Measurements from ENCODE around the gene MTHFD2.
"Not testable (repeated sequence)": the region's sequence is repeated elsewhere in the genome, so short reads cannot be mapped to it uniquely, and the experiment has no call there.

The MTHFD2 gene

DNA sequence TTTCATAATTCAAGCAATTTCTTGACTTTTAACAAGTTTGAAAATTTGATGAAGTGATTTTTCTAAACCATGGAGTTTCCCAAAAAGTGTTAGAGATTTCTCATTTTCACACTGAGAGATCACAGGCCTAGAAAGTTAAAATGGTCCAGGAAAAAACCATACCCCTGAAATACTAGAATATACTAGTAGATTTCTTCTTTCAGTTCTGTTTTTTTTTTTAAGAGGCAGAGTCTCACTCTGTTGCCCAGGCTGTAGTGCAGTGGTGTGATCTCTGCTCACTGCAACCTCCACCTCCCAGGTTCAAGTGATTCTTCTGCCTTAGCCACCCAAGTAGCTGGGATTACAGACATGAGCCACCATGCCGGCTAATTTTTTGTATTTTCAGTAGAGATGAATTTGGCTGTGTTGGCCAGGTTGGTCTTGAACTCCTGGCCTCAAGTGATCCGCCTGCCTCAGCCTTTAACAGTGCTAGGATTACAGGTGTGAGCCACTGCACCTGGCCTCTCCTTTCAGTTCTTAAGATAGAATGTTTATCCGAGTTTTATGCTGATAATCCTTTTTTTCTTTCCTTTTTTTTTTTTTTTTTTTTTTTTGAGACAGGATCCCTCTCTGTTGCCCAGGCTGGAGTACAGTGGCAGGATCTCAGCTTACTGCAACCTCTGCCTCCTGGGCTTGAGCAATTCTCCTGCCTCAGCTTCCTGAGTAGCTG lies 14.4 kb downstream of the MTHFD2 start:
- no peaks in the 10 kb centered on the region for H3K9me3 ChIP-seq (ENCODE audit: control insufficient read depth, insufficient read depth, low read length)
- no peak overlapping the region for H3K4me3 ChIP-seq (ENCODE audit: low read length)
- no peak overlapping the region for H3K27ac ChIP-seq (ENCODE audit: low read length)
- no peaks in the 10 kb centered on the region for H3K27me3 ChIP-seq (ENCODE audit: control insufficient read depth, insufficient read depth, low read length)
- no peaks in the 10 kb centered on the region for H3K4me1 ChIP-seq (ENCODE audit: control insufficient read depth, insufficient read depth, low read length)
- H3K36me3 ChIP-seq (ENCODE audit: control insufficient read depth, insufficient read depth, low read length), result peaks cover 23% of the 10 kb centered on the region; the same call in 1 of the 2 replicates
- DNase-seq (ENCODE audit: low read depth, low spot score), result no peak
- no CpG with 5 or more reads among the region's 3 CpGs for WGBS (ENCODE audit: insufficient coverage, insufficient read length)

DNA sequence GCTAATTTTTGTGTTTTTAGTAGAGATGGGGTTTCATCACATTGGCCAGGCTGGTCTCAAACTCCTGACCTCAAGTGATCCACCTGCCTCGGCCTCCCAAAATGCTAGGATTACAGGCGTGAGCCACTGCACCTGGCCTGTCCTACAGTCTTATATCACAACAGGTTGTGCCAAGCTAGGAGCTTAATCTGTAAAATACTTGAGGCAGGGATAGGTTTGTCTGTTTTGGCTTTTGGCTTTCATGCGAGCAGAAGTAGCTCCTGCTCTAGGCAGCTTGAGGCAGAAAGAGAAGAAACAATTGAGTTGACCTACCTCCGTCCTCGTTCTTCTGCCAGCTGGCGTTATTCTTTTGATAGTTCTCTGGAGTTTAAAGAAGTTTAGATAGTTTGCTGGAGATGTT lies 17.4 kb downstream of the MTHFD2 start:
- WGBS (ENCODE audit: insufficient coverage, insufficient read length), result no CpG with 5 or more reads among the region's 6 CpGs
- H3K27me3 ChIP-seq (ENCODE audit: control insufficient read depth, insufficient read depth, low read length); H3K27ac ChIP-seq (ENCODE audit: low read length); H3K4me1 ChIP-seq (ENCODE audit: control insufficient read depth, insufficient read depth, low read length); DNase-seq (ENCODE audit: low read depth, low spot score); H3K4me3 ChIP-seq (ENCODE audit: low read length); H3K9me3 ChIP-seq (ENCODE audit: control insufficient read depth, insufficient read depth, low read length): not testable (repeated sequence)
- H3K36me3 ChIP-seq (ENCODE audit: control insufficient read depth, insufficient read depth, low read length), result peaks cover 20% of the 10 kb centered on the region; the same call in 1 of the 2 replicates

DNA sequence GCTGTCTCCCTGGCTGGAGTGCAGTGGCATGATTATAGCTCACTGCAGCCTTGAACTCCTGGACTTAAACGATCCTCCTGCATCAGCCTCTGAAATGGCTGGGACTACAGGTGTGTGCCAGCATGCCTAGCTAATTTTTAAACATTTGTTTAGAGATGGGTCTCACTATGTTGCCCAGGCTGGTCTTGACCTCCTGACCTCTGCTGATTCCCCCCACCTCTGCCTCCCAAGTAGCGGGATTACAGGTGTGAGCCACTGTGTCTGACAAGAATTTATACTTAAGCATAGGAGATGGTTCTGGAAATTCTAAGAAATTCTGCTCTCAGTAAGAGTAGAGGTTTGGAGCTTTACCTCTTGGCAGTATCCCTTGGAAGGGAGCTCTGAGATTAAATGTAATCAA lies 18.2 kb downstream of the MTHFD2 start:
- no peak for DNase-seq (ENCODE audit: low read depth, low spot score)
- Histone ChIP-seq H3K4me3 (ENCODE audit: low read length) (no peak overlapping the region), H3K4me1 (ENCODE audit: control insufficient read depth, insufficient read depth, low read length) (no peaks in the 10 kb centered on the region), H3K27me3 (ENCODE audit: control insufficient read depth, insufficient read depth, low read length) (no peaks in the 10 kb centered on the region), H3K27ac (ENCODE audit: low read length) (no peak overlapping the region), H3K36me3 (ENCODE audit: control insufficient read depth, insufficient read depth, low read length) (peaks cover 16% of the 10 kb centered on the region; the same call in 1 of the 2 replicates), H3K9me3 (ENCODE audit: control insufficient read depth, insufficient read depth, low read length) (no peaks in the 10 kb centered on the region)
- WGBS (ENCODE audit: insufficient coverage, insufficient read length), result no CpG with 5 or more reads among the region's 2 CpGs

DNA sequence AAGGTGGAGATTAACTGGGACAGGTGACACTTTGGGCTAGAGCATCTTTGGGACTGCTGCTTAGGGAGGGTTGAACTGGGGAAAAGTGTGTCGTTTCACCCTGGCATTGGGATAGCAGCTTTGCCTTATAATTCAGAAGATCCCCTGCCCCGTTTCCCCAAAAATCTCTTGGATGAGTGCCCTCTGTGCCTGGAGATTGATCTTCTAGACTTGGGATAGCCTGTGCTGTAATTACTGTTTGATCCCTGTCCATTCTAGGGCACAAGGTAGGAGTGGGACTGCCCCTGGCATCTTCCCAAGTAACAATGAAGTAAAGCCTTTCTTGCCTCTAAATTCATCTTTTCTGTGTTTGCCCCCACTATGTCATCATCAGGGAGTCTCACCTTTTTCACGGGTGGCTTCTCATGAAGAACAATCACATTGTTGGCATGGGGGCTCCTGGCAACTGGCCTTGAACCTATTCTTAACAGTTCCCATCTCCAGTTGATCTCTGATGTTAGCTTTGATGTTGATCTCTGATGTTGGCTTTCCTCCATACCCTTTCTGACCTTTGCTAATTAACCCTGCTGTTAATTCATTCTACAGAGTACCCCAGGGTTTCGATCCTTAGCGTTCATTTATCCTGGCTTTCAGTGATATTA lies 21.6 kb downstream of the MTHFD2 start:
- H3K9me3 ChIP-seq (ENCODE audit: control insufficient read depth, insufficient read depth, low read length), result no peaks in the 10 kb centered on the region
- DNase-seq (ENCODE audit: low read depth, low spot score), result no peak
- H3K4me3 ChIP-seq (ENCODE audit: low read length), result no peak overlapping the region
- no peaks in the 10 kb centered on the region for H3K27me3 ChIP-seq (ENCODE audit: control insufficient read depth, insufficient read depth, low read length)
- H3K4me1 ChIP-seq (ENCODE audit: control insufficient read depth, insufficient read depth, low read length), result no peaks in the 10 kb centered on the region
- no CpG with 5 or more reads among the region's 5 CpGs for WGBS (ENCODE audit: insufficient coverage, insufficient read length)
- peaks cover 12% of the 10 kb centered on the region; the same call in 1 of the 2 replicates for H3K36me3 ChIP-seq (ENCODE audit: control insufficient read depth, insufficient read depth, low read length)
- H3K27ac ChIP-seq (ENCODE audit: low read length), result no peak overlapping the region

DNA sequence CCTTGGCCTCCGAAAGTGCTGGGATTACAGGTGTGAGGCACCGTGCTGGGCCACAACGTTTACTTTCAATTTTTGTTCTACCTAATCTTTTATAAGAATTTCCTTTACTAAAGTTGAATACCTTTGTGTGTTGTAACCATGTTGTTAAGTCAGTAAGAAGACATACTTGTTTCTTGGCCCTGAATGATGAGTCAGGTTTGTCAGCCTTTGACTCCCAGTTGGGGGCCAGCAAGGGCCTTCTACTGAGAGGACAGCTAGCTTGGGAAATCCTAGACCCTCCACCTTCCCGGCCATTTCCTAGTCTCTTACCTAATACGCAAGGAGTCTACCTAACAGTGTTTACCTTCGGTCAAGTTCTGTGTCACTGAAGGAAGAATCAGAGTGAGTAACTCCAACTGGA lies 22.7 kb downstream of the MTHFD2 start:
- WGBS (ENCODE audit: insufficient coverage, insufficient read length), result no CpG with 5 or more reads among the region's 6 CpGs
- Histone ChIP-seq H3K4me1 (ENCODE audit: control insufficient read depth, insufficient read depth, low read length) (no peaks in the 10 kb centered on the region), H3K9me3 (ENCODE audit: control insufficient read depth, insufficient read depth, low read length) (no peaks in the 10 kb centered on the region), H3K27ac (ENCODE audit: low read length) (no peak overlapping the region), H3K36me3 (ENCODE audit: control insufficient read depth, insufficient read depth, low read length) (peaks cover 5% of the 10 kb centered on the region; the same call in 1 of the 2 replicates), H3K4me3 (ENCODE audit: low read length) (no peak overlapping the region), H3K27me3 (ENCODE audit: control insufficient read depth, insufficient read depth, low read length) (no peaks in the 10 kb centered on the region)
- no peak for DNase-seq (ENCODE audit: low read depth, low spot score)

DNA sequence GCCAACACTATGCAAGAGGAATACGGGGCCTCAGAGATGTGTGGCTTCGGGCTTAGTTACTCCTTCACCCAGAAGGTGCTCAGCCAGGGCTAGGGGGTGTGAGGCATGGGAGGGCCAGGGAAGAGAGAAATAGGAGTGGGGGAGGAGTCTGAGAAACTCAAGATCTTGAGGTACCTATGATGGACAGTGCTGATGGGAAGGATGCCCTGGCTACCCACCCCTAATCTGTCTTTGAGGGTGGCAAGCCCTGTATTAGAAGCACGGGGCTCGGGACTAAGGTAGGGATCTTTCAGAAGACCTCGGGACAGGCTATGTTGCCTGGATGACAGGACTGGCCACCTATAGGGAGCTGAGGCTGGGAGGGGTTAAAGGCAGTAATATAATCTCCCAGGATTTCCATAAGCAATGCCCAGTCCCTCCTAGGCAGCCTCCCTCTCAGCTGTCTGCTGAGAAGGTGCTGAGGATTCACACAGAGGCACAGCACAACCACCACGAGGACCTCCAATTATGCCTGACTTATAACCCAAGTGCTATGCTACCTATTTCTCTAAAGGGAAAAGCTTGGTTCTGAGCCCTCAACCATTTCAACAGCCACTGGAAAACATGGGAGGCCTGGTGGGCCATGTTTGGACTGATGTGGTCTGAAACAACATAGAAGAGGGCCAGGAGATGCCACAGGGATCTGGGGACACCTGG lies 23.3 kb downstream of the MTHFD2 start:
- H3K4me3 ChIP-seq (ENCODE audit: low read length), result no peak overlapping the region
- no peak for DNase-seq (ENCODE audit: low read depth, low spot score)
- no peaks in the 10 kb centered on the region for H3K27me3 ChIP-seq (ENCODE audit: control insufficient read depth, insufficient read depth, low read length)
- peaks cover 5% of the 10 kb centered on the region; the same call in 1 of the 2 replicates for H3K36me3 ChIP-seq (ENCODE audit: control insufficient read depth, insufficient read depth, low read length)
- H3K9me3 ChIP-seq (ENCODE audit: control insufficient read depth, insufficient read depth, low read length), result no peaks in the 10 kb centered on the region
- no CpG with 5 or more reads among the region's 6 CpGs for WGBS (ENCODE audit: insufficient coverage, insufficient read length)
- no peaks in the 10 kb centered on the region; the same call in 1 of the 2 replicates for H3K4me1 ChIP-seq (ENCODE audit: control insufficient read depth, insufficient read depth, low read length)
- no peak overlapping the region for H3K27ac ChIP-seq (ENCODE audit: low read length)

DNA sequence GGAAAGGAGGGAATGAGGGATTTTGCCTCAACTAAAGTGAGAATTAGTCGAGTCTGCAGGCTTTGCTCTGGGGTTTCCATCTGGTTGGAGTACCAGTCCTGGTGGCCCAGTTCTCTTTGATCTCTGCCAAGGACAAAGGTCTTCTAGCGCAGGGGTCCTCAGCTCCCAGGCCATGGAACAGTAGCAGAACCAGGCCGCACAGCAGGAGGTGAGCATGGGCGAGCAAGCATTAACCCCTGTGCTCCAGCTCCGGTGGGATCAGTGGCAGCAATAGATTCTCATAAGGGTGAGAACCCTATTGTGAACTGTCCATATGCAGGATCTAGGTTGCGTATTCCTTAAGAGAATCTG lies 23.9 kb downstream of the MTHFD2 start:
- Histone ChIP-seq H3K27ac (ENCODE audit: low read length) (no peak overlapping the region), H3K36me3 (ENCODE audit: control insufficient read depth, insufficient read depth, low read length) (peaks cover 5% of the 10 kb centered on the region; the same call in 1 of the 2 replicates), H3K4me1 (ENCODE audit: control insufficient read depth, insufficient read depth, low read length) (no peaks in the 10 kb centered on the region; the same call in 1 of the 2 replicates), H3K9me3 (ENCODE audit: control insufficient read depth, insufficient read depth, low read length) (no peaks in the 10 kb centered on the region), H3K4me3 (ENCODE audit: low read length) (no peak overlapping the region), H3K27me3 (ENCODE audit: control insufficient read depth, insufficient read depth, low read length) (no peaks in the 10 kb centered on the region)
- no peak for DNase-seq (ENCODE audit: low read depth, low spot score)
- no CpG with 5 or more reads among the region's 6 CpGs for WGBS (ENCODE audit: insufficient coverage, insufficient read length)

DNA sequence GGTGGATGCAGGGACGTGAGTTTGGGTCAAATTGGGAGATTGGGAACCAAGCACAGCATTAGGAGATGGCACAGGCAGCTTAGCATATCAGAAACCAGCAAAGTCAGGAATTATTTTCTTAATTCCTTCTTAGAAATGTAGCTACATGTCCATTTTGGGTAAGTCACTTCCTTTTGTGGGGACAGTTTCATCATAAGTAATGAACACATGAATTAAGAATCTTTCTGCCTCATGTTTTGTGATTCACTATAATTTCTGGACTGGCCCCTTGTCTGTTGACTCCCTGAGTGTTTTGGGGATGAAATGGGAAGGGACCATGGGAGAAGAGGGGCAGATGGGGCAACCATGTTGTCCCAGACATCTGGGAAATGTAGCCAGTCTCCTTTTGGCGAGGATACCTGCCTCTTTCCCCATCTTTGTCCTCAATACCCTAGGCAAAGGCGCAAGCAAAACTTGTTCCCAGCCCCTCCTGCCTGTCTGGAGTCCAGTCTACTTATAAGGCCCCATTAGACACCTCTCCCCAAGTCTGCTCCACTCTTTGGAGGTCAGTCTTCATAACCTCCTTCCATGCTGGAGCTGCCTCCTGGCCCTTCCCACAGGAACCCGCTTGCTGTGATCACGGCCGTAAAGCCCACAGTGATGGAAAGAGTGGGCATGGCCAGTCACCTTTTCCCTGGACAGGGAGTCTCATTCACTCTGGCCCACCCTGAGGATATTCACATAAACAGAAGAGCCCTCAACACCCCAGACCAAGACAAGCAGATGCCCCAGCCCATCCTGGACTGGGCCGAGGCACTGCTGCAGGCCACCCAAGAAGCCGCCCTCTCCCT lies 25.7 kb downstream of the MTHFD2 start:
- Histone ChIP-seq H3K27me3 (ENCODE audit: control insufficient read depth, insufficient read depth, low read length) (no peaks in the 10 kb centered on the region), H3K27ac (ENCODE audit: low read length) (no peak overlapping the region), H3K4me3 (ENCODE audit: low read length) (no peak overlapping the region), H3K36me3 (ENCODE audit: control insufficient read depth, insufficient read depth, low read length) (no peaks in the 10 kb centered on the region; the same call in 1 of the 2 replicates), H3K9me3 (ENCODE audit: control insufficient read depth, insufficient read depth, low read length) (no peaks in the 10 kb centered on the region), H3K4me1 (ENCODE audit: control insufficient read depth, insufficient read depth, low read length) (peaks cover 1% of the 10 kb centered on the region; the same call in 1 of the 2 replicates)
- WGBS (ENCODE audit: insufficient coverage, insufficient read length), result no CpG with 5 or more reads among the region's 8 CpGs
- no peak for DNase-seq (ENCODE audit: low read depth, low spot score)

DNA sequence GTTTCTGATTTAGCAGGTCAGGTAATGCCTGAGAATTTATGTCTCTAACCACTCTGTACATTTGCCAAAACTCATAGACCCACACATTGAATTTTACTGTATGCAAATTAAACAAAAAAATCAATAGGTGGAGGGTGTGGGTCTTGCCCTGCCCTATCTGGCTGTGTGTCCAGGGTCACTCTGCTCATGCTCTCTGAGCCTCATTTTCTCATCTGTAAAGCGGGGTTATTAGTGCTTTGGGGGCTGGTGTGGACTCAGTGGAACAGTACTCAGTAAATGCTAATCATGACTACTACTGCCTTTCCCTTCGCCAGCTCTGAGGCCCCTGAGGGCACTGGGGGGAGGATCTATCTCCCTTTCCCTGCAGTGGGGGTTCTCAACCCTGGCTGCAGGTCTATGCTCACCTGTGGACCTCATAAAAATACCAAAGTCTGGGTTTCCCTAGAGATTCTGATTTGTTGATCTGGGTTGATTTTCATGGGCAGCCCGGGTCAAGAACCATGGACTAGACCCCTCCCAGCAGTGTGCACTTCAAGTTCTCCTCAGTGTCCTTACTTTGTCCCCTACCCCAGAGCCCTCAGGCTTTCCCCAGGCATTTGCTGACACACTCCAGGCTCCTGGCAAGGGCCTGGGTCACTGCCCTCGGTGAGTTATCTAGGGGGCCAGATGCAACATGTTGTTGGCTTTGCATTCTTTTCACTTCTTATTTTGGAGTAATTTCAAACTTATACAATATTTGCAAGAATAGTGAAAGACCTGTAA lies 27.5 kb downstream of the MTHFD2 start:
- Histone ChIP-seq H3K9me3 (ENCODE audit: control insufficient read depth, insufficient read depth, low read length) (no peaks in the 10 kb centered on the region), H3K27me3 (ENCODE audit: control insufficient read depth, insufficient read depth, low read length) (no peaks in the 10 kb centered on the region), H3K4me1 (ENCODE audit: control insufficient read depth, insufficient read depth, low read length) (peaks cover 1% of the 10 kb centered on the region; the same call in 1 of the 2 replicates), H3K4me3 (ENCODE audit: low read length) (no peak overlapping the region), H3K36me3 (ENCODE audit: control insufficient read depth, insufficient read depth, low read length) (no peaks in the 10 kb centered on the region), H3K27ac (ENCODE audit: low read length) (no peak overlapping the region)
- WGBS (ENCODE audit: insufficient coverage, insufficient read length), result no CpG with 5 or more reads among the region's 4 CpGs
- DNase-seq (ENCODE audit: low read depth, low spot score), result no peak
